Measurements from ENCODE around the gene RSBN1.
"Not testable (repeated sequence)": the region's sequence is repeated elsewhere in the genome, so short reads cannot be mapped to it uniquely, and the experiment has no call there.

RSBN1 gene

GRCh38 chr1:113734357-113735055 lies 77.8 kb downstream of the RSBN1 start:
- no peak for DNase-seq

- no peak for DNase-seq
Measured at GRCh38 chr1:113732802-113733201, 79.5 kb downstream of the RSBN1 start.

GRCh38 chr1:113721010-113721409 lies 91.3 kb downstream of the RSBN1 start:
- no peak for DNase-seq

GRCh38 chr1:113718621-113719020 lies 93.7 kb downstream of the RSBN1 start:
- DNase-seq, result not testable (repeated sequence)

GRCh38 chr1:113717506-113717905 lies 94.8 kb downstream of the RSBN1 start:
- not testable (repeated sequence) for DNase-seq

- no peak for DNase-seq
Measured at GRCh38 chr1:113714606-113715269, 97.5 kb downstream of the RSBN1 start.
